ENCODE results near the gene HMGXB4.

HMGXB4 gene

GRCh38 chr22:35328472-35328885, 71.2 kb downstream of the HMGXB4 start:
- no peak for DNase-seq

GRCh38 chr22:35329114-35329847, 72.0 kb downstream of the HMGXB4 start:
- DNase-seq = no peak

GRCh38 chr22:35330258-35330861, 73.1 kb downstream of the HMGXB4 start:
- DNase-seq = peak; percentile 75

GRCh38 chr22:35332278-35332677, 75.0 kb downstream of the HMGXB4 start:
- no peak for DNase-seq

GRCh38 chr22:35333220-35333619, 75.9 kb downstream of the HMGXB4 start:
- DNase-seq = no peak

GRCh38 chr22:35334004-35334403, 76.7 kb downstream of the HMGXB4 start:
- no peak for DNase-seq

GRCh38 chr22:35335468-35335867, 78.2 kb downstream of the HMGXB4 start:
- no peak for DNase-seq

GRCh38 chr22:35335936-35336781, 78.9 kb downstream of the HMGXB4 start:
- no peak for DNase-seq

GRCh38 chr22:35337932-35338331, 80.6 kb downstream of the HMGXB4 start:
- DNase-seq = peak; percentile 12

GRCh38 chr22:35341090-35341874, 84.0 kb downstream of the HMGXB4 start:
- DNase-seq = no peak

- DNase-seq = no peak
Observed at GRCh38 chr22:35342390-35342789, 85.1 kb downstream of the HMGXB4 start.

GRCh38 chr22:35343664-35344550, 86.6 kb downstream of the HMGXB4 start:
- DNase-seq = no peak

- no peak for DNase-seq
Observed at GRCh38 chr22:35344956-35345690, 87.8 kb downstream of the HMGXB4 start.
